HEK293 (cell line): Measurements from ENCODE around the gene DARS2.

Experiments
- ATF2 ChIP-seq: fragments of 450-650 bp; formaldehyde crosslinking; IDR thresholded peaks from 2 replicates; pipeline ENCODE4 v1.5.1; 2016; ENCODE audit warnings: missing biosample characterization, missing genetic modification characterization, low read depth
- CTCF ChIP-seq: fragments of 450-650 bp; formaldehyde crosslinking; IDR thresholded peaks from 2 replicates; pipeline ENCODE4 v1.5.1; 2016; ENCODE audit warnings: missing biosample characterization, missing genetic modification characterization
- HIC1 ChIP-seq: fragments of 450-650 bp; formaldehyde crosslinking; IDR thresholded peaks from 2 replicates; pipeline ENCODE4 v1.5.1; 2016; ENCODE audit warnings: missing biosample characterization, missing genetic modification characterization
- INSM2 ChIP-seq: fragments of 450-650 bp; formaldehyde crosslinking; IDR thresholded peaks from 2 replicates; pipeline ENCODE4 v1.5.1; 2016; ENCODE audit warnings: missing biosample characterization, missing genetic modification characterization
- KLF9 ChIP-seq: fragments of 450-650 bp; formaldehyde crosslinking; IDR thresholded peaks from 2 replicates; pipeline ENCODE4 v1.5.1; 2016; ENCODE audit warnings: missing biosample characterization, missing genetic modification characterization, low read depth
- OSR2 ChIP-seq: fragments of 450-650 bp; formaldehyde crosslinking; IDR thresholded peaks from 2 replicates; pipeline ENCODE4 v1.5.1; 2016; ENCODE audit warnings: missing biosample characterization, missing genetic modification characterization
- SP3 ChIP-seq: fragments of 450-650 bp; formaldehyde crosslinking; IDR thresholded peaks from 2 replicates; pipeline ENCODE4 v1.5.1; 2016; ENCODE audit warnings: missing biosample characterization, missing genetic modification characterization
- ZBTB17 ChIP-seq: fragments of 450-650 bp; formaldehyde crosslinking; IDR thresholded peaks from 2 replicates; pipeline ENCODE4 v1.5.1; 2016; ENCODE audit warnings: missing biosample characterization, missing genetic modification characterization
- ZNF175 ChIP-seq: fragments of 450-650 bp; formaldehyde crosslinking; IDR thresholded peaks from 2 replicates; pipeline ENCODE4 v1.5.1; 2016; ENCODE audit warnings: missing biosample characterization, missing genetic modification characterization
- ZNF211 ChIP-seq: fragments of 450-650 bp; formaldehyde crosslinking; IDR thresholded peaks from 2 replicates; pipeline ENCODE4 v1.5.1; 2016; ENCODE audit warnings: low read depth, missing biosample characterization, missing genetic modification characterization
- ZNF280D ChIP-seq: fragments of 450-650 bp; formaldehyde crosslinking; IDR thresholded peaks from 2 replicates; pipeline ENCODE4 v1.5.1; 2016; ENCODE audit warnings: missing biosample characterization, missing genetic modification characterization
- ZNF37A ChIP-seq: fragments of 450-650 bp; IDR thresholded peaks from 2 replicates; pipeline ENCODE4 v1.5.1; 2018; ENCODE audit warnings: missing biosample characterization, missing genetic modification characterization
- ZNF501 ChIP-seq: fragments of 450-650 bp; formaldehyde crosslinking; IDR thresholded peaks from 2 replicates; pipeline ENCODE4 v1.5.1; 2016; ENCODE audit warnings: missing biosample characterization, missing genetic modification characterization
- ZNF510 ChIP-seq: fragments of 450-650 bp; formaldehyde crosslinking; IDR thresholded peaks from 2 replicates; pipeline ENCODE4 v1.5.1; 2018; ENCODE audit warnings: mild to moderate bottlenecking, missing genetic modification characterization, missing biosample characterization; ENCODE audit not compliant: insufficient replicate concordance
- ZNF513 ChIP-seq: fragments of 450-650 bp; IDR thresholded peaks from 2 replicates; pipeline ENCODE4 v1.5.1; 2018; ENCODE audit warnings: missing biosample characterization, missing genetic modification characterization
- ZNF544 ChIP-seq: fragments of 450-650 bp; formaldehyde crosslinking; IDR thresholded peaks from 2 replicates; pipeline ENCODE4 v1.5.0; 2017; ENCODE audit warnings: missing biosample characterization, missing genetic modification characterization
- ZNF624 ChIP-seq: fragments of 450-650 bp; formaldehyde crosslinking; IDR thresholded peaks from 2 replicates; pipeline ENCODE4 v1.5.1; 2017; ENCODE audit warnings: missing biosample characterization, missing genetic modification characterization
- ZNF639 ChIP-seq: fragments of 450-650 bp; formaldehyde crosslinking; IDR thresholded peaks from 2 replicates; pipeline ENCODE4 v1.5.1; 2016; ENCODE audit warnings: missing biosample characterization, missing genetic modification characterization
- ZNF664 ChIP-seq: fragments of 450-650 bp; formaldehyde crosslinking; IDR thresholded peaks from 2 replicates; pipeline ENCODE4 v1.5.1; 2016; ENCODE audit warnings: missing biosample characterization, missing genetic modification characterization
- ZNF701 ChIP-seq: fragments of 450-650 bp; formaldehyde crosslinking; IDR thresholded peaks from 2 replicates; pipeline ENCODE4 v1.5.1; 2016; ENCODE audit warnings: missing biosample characterization, missing genetic modification characterization
- ZNF843 ChIP-seq: fragments of 450-650 bp; formaldehyde crosslinking; IDR thresholded peaks from 2 replicates; pipeline ENCODE4 v1.5.1; 2016; ENCODE audit warnings: missing biosample characterization, missing genetic modification characterization
- ZSCAN16 ChIP-seq: fragments of 450-650 bp; formaldehyde crosslinking; IDR thresholded peaks from 2 replicates; pipeline ENCODE4 v1.5.1; 2016; ENCODE audit warnings: missing biosample characterization, missing genetic modification characterization
- ZXDB ChIP-seq: fragments of 450-650 bp; formaldehyde crosslinking; IDR thresholded peaks from 2 replicates; pipeline ENCODE4 v1.5.1; 2016; ENCODE audit warnings: missing biosample characterization, missing genetic modification characterization

Gene DARS2

GRCh38 chr1:173824315-173825081 lies at the start of gene DARS2, which contains the start of gene CENPL (continued):
- TF ChIP-seq ZNF280D = no peak
- TF ChIP-seq ZNF175 (tag by site-specific recombination) = no peak
- TF ChIP-seq ZNF501 = peak; percentile 79; the same call in 1 of the 2 replicates
- no peak for TF ChIP-seq ZNF510 (tag by site-specific recombination)
- no peak for TF ChIP-seq ZNF701 (tag by site-specific recombination)
- TF ChIP-seq ZSCAN16 = no peak
- no peak for TF ChIP-seq ZNF211
- no peak for TF ChIP-seq HIC1 (tag by site-specific recombination)
- TF ChIP-seq ZNF513 (tag by site-specific recombination) = no peak
- TF ChIP-seq ZNF843 (tag by site-specific recombination) = peak; percentile 40
- TF ChIP-seq CTCF = peak; percentile 15
- no peak for TF ChIP-seq ZNF624 (tag by site-specific recombination)
- TF ChIP-seq OSR2 (tag by site-specific recombination) = peak; percentile 34; the same call in 1 of the 2 replicates
- peak; percentile 36 for TF ChIP-seq INSM2
- TF ChIP-seq ZXDB (tag by site-specific recombination) = peak; percentile 94
- TF ChIP-seq ATF2 (tag by site-specific recombination) = no peak
- peak; percentile 89 for TF ChIP-seq SP3 (tag by site-specific recombination)
- TF ChIP-seq ZNF544 (tag by site-specific recombination) = no peak
- TF ChIP-seq ZNF37A (tag by site-specific recombination) = no peak
- TF ChIP-seq ZNF639 (tag by site-specific recombination) = 0 out of 2 replicates have a peak, but pooled peaks have one; percentile 20
- TF ChIP-seq ZNF664 = no peak
- no peak for TF ChIP-seq KLF9 (tag by site-specific recombination)
- peak; percentile 100 for TF ChIP-seq ZBTB17 (tag by site-specific recombination)
